Measurements from ENCODE around the gene AGPS.

AGPS gene

GRCh38 chr2:177554365-177554764, 161.8 kb downstream of the AGPS start:
- no peak for DNase-seq

- no peak for DNase-seq
Measured at GRCh38 chr2:177556153-177556552, 163.6 kb downstream of the AGPS start.

- no peak for DNase-seq
Measured at GRCh38 chr2:177557794-177558193, 165.2 kb downstream of the AGPS start.

GRCh38 chr2:177559638-177560037, 167.1 kb downstream of the AGPS start:
- DNase-seq = no peak

GRCh38 chr2:177568390-177568789, 175.8 kb downstream of the AGPS start:
- DNase-seq = no peak

GRCh38 chr2:177568893-177569292, 176.3 kb downstream of the AGPS start:
- DNase-seq = no peak

- no peak for DNase-seq
Measured at GRCh38 chr2:177572236-177572671, 179.7 kb downstream of the AGPS start.

- no peak for DNase-seq
Measured at GRCh38 chr2:177573120-177573519, 180.5 kb downstream of the AGPS start.

GRCh38 chr2:177574356-177574755, 181.8 kb downstream of the AGPS start:
- DNase-seq = no peak

GRCh38 chr2:177575358-177575757, 182.8 kb downstream of the AGPS start:
- DNase-seq = no peak

GRCh38 chr2:177577075-177577474, 184.5 kb downstream of the AGPS start:
- DNase-seq = no peak

GRCh38 chr2:177578454-177578853, 185.9 kb downstream of the AGPS start:
- no peak for DNase-seq

- DNase-seq = no peak
Measured at GRCh38 chr2:177579486-177580036, 187.0 kb downstream of the AGPS start.

- no peak for DNase-seq
Measured at GRCh38 chr2:177582000-177582399, 189.4 kb downstream of the AGPS start.

- no peak for DNase-seq
Measured at GRCh38 chr2:177584030-177584692, 191.6 kb downstream of the AGPS start.

GRCh38 chr2:177585234-177585863, 192.8 kb downstream of the AGPS start:
- DNase-seq = no peak

- no peak for DNase-seq
Measured at GRCh38 chr2:177586154-177586553, 193.6 kb downstream of the AGPS start.

GRCh38 chr2:177587371-177587770, 194.8 kb downstream of the AGPS start:
- no peak for DNase-seq

- DNase-seq = no peak
Measured at GRCh38 chr2:177588671-177589070, 196.1 kb downstream of the AGPS start.

- no peak for DNase-seq
Measured at GRCh38 chr2:177589186-177589585, 196.6 kb downstream of the AGPS start.

- no peak for DNase-seq
Measured at GRCh38 chr2:177592397-177592796, 199.8 kb downstream of the AGPS start.

GRCh38 chr2:177592945-177593344, 200.4 kb downstream of the AGPS start:
- DNase-seq = no peak

- no peak for DNase-seq
Measured at GRCh38 chr2:177593402-177593801, 200.8 kb downstream of the AGPS start.
